LHCN-M2 (cell line): ENCODE measurements around the gene SENP7. TPM values are rescaled to one million over a fixed set of nuclear protein-coding genes. Genes with fewer than 3 reads are reported as not detected.
"Not testable (repeated sequence)": the region's sequence is repeated elsewhere in the genome, so short reads cannot be mapped to it uniquely, and the experiment has no call there.

Source experiments
- DNase-seq: peaks from one replicate; pipeline ENCODE4 v3.0.0-alpha.2; 2012; ENCODE audit warnings: low read depth
- polyA plus RNA-seq: library from polyadenylated mRNA; unstranded; fragments of >200 nt; gene quantifications from one replicate; pipeline ENCODE4 v1.2.1, GENCODE V29; 2012; ENCODE audit warnings: missing spikeins
- total RNA-seq: library from RNA; depleted of rRNA; stranded (reverse); fragments of >200 nt; gene quantifications from 2 replicates; pipeline ENCODE4 v1.2.3, GENCODE V29; 2014; rRNA removed

The SENP7 gene, protein sequence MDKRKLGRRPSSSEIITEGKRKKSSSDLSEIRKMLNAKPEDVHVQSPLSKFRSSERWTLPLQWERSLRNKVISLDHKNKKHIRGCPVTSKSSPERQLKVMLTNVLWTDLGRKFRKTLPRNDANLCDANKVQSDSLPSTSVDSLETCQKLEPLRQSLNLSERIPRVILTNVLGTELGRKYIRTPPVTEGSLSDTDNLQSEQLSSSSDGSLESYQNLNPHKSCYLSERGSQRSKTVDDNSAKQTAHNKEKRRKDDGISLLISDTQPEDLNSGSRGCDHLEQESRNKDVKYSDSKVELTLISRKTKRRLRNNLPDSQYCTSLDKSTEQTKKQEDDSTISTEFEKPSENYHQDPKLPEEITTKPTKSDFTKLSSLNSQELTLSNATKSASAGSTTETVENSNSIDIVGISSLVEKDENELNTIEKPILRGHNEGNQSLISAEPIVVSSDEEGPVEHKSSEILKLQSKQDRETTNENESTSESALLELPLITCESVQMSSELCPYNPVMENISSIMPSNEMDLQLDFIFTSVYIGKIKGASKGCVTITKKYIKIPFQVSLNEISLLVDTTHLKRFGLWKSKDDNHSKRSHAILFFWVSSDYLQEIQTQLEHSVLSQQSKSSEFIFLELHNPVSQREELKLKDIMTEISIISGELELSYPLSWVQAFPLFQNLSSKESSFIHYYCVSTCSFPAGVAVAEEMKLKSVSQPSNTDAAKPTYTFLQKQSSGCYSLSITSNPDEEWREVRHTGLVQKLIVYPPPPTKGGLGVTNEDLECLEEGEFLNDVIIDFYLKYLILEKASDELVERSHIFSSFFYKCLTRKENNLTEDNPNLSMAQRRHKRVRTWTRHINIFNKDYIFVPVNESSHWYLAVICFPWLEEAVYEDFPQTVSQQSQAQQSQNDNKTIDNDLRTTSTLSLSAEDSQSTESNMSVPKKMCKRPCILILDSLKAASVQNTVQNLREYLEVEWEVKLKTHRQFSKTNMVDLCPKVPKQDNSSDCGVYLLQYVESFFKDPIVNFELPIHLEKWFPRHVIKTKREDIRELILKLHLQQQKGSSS
- total RNA-seq, result 8.1 and 9.2 TPM in 2 replicates
- polyA plus RNA-seq, result 1.9 TPM

DNA sequence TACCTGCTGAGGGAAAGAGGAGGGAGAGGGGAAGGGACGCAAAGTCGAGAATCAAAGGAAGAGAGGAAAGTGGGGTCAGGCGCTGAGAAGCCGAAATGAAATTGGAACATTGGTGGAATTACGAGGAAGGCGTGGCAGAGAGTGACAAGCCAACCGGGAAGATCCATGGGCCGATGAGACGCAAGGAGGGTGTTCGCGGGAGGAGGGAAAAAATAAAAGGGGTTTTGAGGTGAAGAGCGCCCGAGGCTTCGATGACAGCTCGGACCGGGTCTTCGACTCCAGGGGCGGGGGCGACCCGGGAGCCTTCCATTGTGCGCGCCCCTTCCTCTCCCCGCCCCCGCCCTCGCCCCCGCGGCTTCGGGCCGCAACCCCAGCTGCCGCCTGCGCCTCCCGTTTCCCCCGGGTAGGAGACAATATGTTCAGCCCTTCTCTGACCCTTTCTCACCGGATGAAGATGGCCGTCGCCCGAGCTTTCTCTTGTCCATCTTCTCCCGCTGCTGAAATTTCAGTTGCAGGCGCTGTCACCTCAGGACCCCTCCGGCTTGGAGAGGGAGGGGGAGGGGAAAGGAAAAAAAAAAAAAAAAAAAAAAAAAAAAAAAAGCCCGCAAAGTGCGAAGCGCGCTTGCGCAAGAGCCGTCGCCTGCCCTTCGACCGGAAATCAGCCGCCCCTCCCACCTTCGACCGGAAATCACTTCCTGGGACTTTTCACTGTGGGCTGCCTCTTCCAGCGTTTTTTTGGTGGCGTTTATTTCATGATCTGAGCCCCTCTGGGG is at the start of gene SENP7:
Gene SENP7 (minus strand): TSS at position 567 of the 773 bp plus-strand sequence. CDS start 82 bp downstream, at position 485.
- DNase-seq, result peak; percentile 75

DNA sequence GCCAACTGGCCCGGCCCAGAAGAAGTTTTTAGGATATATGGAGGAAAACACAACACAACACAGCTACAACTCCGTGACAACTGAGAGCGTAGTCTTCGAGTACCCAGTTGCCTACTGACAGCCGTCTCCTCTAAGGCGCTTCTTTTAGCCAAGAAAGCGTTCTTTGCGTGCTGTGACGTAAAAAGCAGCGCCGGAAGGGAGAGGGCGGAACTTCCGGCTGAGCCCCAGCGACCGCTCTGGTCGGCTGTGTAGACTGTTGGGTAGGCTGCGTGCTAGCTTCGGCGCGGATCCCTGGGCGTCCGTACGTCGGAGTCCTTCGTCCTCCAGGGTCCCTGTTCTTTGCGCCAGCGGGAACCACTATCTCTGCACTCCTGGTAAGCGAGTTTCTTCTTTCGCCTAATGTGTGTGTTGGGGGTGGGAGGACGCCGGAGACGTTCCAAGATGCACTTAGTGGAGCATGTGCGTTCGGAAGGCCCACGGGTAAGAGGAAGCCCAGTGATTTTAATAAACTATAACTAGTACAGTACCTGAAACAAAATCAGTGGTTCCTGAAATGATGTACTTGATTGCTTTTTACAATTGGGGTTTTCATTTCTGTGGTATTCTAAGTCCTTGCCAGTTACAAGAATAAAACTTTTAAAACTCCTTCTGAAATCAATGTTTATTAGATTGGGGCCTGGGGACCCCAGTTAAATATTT is 48.8 kb upstream of the SENP7 start, which contains the start of gene TRMT10C:
Gene TRMT10C (plus strand): TSS at position 239 of the 699 bp plus-strand sequence. CDS start 2,914 bp downstream, outside the sequence.
- peak; percentile 91 for DNase-seq

DNA sequence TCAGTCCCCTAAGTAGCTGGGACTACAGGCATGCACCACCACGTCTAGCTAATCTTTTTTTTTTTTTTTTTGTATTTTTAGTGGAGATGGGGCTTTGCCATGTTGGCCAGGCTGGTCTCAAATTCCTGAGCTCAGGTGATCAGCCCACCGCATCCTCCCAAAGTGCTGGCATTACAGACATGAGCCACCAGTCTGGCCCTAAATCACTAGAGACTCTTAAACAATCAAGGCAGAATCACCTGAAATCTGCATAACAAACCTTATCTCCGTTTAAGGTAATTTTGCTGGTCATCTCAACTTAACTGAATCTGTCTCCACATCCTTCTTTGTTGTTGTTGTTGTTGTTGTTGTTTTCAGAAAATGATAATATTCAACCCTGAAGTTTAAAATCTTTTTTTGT is 43.1 kb upstream of the SENP7 start:
- DNase-seq, result no peak

DNA sequence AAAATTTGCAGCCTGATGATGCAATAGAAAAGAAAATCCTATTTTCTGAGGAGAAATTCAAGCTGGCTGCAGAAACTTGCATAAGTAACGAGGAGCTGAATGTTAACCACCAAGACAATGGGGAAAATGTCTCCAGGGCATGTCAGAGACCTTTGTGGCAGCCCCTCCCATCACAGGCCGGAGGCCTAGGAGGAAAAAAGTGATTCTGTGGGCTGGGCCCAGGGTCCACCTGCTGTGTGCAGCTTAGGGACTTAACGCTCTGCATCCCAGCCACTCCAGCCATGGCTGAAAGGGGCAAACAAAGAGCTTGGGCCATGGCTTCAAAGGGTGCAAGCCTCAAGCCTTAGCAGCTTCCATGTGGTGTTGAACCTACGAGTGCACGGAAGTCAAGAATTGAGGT is 40.4 kb upstream of the SENP7 start:
- not testable (repeated sequence) for DNase-seq

DNA sequence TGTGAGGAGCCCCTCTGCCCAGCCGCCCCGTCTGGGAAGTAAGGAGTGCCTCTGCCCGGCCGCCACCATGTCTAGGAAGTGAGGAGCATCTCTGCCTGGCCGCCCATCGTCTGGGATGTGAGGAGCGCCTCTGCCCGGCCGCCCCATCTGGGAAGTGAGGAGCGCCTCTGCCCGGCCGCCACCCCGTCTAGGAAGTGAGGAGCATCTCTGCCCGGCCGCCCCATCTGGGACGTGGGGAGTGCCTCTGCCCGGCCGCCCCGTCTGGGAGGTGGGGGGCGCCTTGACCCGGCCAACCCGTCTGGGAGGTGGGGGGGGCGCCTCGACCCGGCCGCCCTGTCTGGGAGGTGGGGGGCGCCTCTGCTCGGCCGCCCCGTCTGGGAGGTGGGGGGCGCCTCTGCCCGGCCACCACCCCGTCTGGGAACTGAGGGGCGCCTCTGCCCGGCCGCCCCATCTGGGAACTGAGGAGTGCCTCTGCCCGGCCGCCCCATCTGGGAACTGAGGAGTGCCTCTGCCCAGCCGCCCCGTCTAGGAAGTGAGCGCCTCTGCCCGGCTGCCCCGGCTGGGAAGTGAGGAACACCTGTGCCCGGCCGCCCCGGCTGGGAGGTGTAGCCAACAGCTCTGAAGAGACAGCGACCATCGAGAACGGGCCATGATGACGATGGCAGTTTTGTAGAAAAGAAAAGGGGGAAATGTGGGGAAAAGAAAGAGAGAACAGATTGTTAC is 38.5 kb upstream of the SENP7 start:
- not testable (repeated sequence) for DNase-seq

DNA sequence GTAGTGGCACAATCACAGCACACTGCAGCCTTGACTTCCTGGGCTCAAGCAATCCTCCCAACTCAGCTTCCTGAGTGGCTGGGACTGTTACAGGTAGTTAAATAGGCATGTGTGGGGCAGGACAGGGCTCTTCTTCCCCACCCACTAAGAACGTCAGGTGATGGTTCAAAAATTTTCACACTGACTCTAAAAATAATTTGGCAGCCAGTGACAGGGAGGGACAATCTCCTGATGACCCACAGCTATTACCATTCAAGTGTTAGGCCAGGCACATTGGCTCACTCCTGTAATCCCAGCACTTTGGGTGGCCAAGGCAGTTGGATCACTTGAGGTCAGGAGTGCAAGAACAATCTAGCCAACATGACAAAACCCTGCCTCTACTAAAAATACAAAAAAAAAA is 36.5 kb upstream of the SENP7 start:
- no peak for DNase-seq

DNA sequence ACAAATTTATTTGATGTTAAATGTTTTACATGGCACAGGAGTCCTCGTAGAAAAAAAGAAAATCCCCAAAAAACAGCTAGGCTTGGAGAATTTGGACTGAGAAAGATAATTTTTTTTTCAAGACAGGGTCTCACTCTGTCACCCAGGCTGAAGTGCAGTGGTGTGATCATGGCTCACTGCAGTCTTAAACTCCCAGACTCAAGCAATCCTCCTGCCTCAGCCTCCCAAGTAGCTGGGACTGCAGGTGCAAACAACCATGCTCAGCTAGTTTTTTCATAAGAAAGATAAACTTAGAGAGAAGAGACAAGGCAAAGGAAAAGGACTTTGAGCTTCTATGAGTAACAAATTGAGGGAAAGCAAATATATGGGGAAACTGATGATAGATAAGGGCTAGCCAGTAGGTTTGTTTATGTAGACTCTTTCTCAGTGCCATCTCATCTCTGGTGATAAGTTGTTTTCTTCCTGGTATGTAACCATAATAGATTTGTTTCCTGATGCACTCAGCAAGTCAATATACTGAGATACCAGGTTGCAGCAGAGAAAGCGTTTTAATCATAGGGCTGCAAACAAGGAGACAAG is 35.6 kb upstream of the SENP7 start:
- no peak for DNase-seq

DNA sequence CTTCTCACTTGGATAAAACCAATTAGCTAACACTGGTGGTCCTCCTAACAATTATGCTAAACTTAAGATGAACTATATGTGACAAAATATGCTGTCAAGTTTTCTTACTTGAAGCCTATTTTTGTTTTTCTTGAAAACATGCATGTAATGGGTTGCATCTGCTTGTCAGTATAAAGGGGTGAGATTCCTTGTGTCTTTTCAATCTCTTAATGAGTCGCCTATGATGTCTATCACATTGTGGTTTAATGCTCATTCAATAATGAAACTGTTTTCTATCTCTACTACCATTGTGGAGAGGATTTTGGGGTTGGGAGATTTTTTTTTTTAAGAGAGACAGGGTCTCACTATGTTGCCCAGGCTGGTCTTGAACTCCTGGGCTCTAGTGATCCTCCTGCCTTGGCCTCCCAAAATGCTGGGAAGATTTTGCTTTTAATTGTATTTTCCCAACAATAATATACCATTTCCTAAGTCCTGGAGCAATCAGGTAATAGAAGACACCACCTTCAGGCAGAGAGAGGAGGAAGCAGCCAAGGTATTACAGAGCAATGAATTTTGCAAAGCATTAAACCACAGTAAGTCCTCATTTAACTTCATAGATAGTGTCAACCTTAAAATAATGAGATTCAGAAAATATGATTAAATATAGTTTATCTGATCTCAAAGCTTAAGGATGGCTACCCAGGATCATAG is 31.3 kb upstream of the SENP7 start:
- DNase-seq, result no peak

DNA sequence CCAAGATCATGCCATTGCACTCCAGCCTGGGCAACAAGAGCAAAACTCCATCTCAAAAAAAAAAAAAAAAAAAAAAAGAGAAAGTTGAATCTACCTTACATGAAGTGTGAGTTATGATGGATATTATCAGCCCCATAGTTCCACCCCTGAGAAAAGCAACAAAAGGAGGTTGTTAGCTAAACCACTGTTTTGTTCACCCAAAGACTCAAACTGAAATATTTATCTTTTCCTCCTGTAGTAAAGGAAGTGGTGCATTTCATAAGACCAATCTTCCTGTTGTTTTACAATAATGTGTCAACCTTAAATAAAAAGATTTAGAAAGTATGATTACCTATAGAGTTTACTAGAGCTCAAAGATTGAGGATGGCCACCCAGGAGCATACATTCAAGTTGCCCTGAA is 29.9 kb upstream of the SENP7 start:
- DNase-seq, result no peak

DNA sequence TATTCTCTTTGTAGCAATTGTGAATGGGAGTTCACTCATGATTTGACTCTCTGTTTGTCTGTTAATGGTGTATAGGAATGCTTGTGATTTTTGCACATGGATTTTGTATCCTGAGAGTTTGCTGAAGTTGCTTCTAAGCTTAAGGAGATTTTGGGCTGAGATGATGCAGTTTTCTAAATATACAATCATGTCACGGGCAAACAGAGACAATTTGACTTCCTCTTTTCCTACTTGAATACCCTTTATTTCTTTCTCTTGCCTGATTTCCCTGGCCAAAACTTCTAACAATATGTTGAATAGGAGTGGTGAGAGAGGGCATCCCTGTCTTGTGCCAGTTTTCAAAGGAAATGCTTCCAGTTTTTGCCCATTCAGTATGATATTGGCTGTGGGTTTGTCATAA is 23.9 kb upstream of the SENP7 start:
- not testable (repeated sequence) for DNase-seq

DNA sequence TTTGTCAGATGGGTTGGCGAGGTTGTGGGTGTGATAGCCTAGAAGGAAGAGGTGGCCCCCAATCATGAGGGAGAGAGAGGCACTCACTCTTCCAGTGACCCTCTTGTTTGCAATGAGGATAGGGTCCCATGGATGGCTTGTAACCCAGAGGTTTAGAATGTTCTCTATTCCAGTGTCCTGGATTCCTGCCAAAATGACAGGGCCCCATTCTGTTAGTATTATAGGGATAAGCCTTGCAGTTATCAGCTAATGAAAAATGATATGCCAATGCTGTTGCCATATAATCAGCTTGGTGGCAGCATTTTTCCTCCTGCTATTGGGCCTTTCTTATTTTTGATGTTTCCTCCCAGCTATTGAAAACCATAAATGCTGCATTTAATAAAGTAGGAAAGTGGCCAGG is 23.3 kb upstream of the SENP7 start:
- no peak for DNase-seq

DNA sequence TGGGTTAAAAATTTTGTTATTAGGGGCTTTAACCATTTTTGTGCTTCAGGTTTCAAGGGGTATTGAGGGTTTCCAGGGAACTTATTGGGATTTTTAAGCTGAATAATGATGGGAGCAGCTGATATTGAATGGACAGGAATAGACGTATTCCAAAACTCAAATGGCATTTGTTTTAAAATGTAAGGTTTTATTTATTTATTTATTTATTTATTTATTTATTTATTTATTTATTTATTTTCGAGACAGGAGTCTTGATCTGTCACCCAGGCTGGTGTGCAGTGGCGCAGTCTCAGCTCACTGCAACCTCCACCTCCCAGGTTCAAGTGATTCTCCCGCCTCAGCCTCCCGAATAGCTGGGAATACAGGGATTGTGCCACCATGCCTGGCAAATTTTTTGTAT is 22.2 kb upstream of the SENP7 start:
- no peak for DNase-seq

DNA sequence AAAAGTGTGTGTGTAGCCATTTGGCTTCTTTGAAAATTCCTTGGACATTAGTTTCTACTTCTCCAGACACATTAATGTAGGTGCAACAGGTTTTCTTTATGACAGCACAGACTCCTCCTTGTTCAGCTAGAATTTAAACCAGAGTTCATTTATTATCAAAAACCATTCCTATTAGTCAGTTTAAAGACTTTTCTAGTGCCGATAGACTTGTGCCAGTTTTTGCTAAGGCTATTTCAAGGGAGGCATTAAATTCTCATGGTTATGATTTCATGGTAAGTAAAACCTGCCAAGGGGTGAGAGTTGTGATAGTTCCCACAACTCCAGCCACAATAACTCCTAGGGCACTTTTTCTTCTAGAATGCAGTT is 20.6 kb upstream of the SENP7 start:
- DNase-seq, result no peak

DNA sequence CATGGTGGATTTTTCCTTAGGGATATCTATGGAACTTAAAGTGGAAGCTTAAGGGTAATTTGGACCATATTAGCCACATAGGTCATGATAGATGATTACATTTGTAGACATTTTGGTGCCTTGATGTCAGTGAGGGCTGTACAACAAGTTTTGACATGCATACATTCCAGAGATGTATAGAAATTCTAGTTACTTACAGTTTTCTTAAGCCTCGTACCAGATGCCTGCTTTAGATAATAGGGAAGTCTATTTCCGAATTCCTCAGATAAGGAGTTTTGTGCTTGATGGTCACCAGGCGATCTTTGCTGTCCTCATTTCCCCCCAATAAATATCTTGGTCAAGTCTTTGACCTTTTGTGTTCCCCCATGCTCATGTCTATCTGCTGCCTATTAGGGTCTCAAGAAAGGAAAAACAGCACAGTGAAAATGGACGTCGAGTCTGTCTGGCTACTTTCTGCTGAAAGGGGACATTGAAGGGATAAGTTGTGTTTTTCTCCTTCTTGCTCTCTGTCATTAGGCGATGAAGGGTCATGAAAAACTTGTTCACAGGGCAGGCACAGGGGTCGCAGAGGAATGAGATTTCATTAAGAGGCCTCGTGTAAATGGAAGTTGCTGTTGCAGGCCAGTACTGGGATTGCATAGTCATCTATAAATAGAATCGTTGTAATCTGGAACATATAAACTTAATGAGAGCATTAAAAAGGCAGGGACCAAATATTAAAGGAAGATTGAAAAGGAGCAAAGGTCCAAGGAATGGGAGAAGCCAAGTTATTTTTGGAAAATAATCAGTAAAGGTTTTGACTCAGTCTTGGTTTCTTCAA is 20.0 kb upstream of the SENP7 start:
- no peak for DNase-seq

DNA sequence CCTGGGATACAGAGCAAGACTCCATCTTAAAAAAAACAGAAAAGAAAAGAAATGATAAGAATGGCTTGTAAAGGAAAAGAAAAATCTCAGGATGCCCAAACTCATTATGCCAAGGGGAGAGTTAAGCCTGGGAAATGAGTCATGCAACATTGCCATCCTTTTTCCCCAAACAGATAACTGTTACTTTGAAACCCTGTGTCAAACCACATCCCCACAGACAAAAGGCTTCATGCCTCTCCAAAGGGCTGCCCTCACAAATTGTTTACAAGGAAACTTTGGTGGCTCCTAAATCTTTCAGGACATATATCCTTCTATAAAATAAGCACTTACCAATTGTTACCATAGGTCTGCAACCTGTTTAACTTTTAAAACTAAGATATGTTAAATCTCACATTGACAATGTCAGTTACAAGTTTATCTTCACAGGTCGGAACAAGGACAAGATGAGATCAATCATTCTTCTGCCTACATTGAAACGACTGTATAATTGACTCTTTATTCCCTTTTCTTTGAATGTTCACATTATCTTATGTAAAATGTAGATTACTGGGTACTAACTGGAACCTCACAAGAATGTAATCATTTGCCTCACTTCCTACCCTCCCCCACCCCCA is 18.6 kb upstream of the SENP7 start:
- peak; percentile 52 for DNase-seq

DNA sequence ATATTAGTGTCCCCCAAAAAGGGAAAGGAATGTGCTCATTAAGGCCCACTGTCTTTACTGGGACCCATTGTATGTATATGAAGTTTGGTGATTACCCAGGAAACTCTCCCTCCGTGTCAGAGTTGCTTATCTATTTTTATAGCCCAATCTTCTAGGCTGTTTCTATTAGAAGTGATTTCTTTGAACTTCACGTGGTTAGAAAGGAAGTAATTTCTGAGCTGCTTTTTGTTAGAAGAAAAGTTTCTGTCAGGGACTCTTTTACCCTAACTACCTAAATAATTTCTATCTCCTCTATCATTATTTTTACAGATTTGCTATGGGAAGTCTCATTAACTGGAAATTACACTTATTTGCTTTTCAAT is 17.7 kb upstream of the SENP7 start:
- no peak for DNase-seq

DNA sequence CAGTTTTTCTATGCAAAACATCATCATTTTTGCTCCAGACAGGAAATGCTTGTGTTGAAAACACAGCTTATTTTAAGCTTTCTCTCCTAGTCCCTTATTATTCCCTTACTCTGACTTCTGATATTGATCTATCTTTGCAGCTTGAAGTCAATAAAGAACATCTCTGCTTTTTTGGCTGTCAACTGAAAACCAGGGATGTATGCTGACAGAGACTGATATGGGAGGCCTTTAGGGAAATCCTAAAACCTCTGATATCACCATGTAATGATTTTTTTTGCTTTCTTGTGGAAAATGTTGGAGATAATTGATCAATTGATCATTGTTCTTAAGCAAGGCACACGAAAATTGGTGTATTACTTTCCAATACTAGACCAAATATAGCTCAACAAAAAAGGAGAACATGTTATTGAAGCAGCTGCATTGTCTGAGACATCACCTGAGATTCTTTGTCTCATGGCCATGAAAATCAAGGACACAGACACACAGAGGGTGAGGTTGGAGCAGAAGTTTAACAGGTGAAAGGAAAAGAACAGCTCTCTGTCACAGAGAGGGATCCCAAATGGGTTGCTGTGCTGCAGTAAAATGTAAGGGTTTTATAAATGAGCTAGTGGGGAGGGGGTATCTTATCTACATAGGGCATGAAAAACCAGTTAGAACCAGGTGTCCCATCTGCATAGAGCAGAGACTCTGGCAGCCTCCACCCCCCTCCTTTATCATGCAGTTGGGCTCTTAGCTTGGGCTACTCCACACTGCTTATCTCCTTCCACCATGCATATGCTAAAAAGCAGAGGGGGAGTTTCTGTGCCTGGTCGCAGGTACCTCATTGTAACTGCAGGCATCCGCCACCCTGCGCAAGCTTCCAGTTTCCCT is 17.0 kb upstream of the SENP7 start:
- no peak for DNase-seq
